Progenitor cell of endocrine pancreas (in vitro differentiated cells): ENCODE measurements around the gene FSTL4. TPM values are rescaled to one million over a fixed set of nuclear protein-coding genes. Genes with fewer than 3 reads are reported as not detected.

Experiments used
- DNase-seq: peaks from one replicate; pipeline ENCODE4 v3.0.0; 2021; ENCODE audit warnings: low spot score; ENCODE audit not compliant: unreplicated experiment
- H3K27ac Mint-ChIP-seq: 2 replicates; pipeline ENCODE4 v1.8.0; 2021; ENCODE audit warnings: mild to moderate bottlenecking, moderate library complexity, mixed read lengths
- H3K27me3 Mint-ChIP-seq: 2 replicates; pipeline ENCODE4 v1.8.0; 2021; ENCODE audit warnings: mixed read lengths
- H3K36me3 Mint-ChIP-seq: 2 replicates; pipeline ENCODE4 v1.8.0; 2022; ENCODE audit warnings: mixed read lengths; ENCODE audit not compliant: insufficient read depth
- H3K4me1 Mint-ChIP-seq: 2 replicates; pipeline ENCODE4 v1.8.0; 2021; ENCODE audit warnings: low read depth, mixed read lengths
- H3K4me3 Mint-ChIP-seq: 2 replicates; pipeline ENCODE4 v1.8.0; 2021; ENCODE audit warnings: low read depth, mild to moderate bottlenecking, moderate library complexity, mixed read lengths
- H3K9me3 Mint-ChIP-seq: 2 replicates; pipeline ENCODE4 v1.8.0; 2021; ENCODE audit warnings: low read depth, mixed read lengths
- CTCF ChIP-seq: fragments of 200-600 bp; sonication (generic); IDR thresholded peaks from one replicate; pipeline ENCODE4 v1.5.0; 2021; ENCODE audit warnings: antibody characterized with exemption, mild to moderate bottlenecking; ENCODE audit not compliant: unreplicated experiment
- total RNA-seq: library from RNA; stranded (reverse); gene quantifications from 2 replicates; pipeline ENCODE4 v1.2.1, GENCODE V29; 2021

FSTL4 gene
- total RNA-seq, 1 donor from 2014 or later = 2.4 TPM

- Mint-ChIP-seq H3K27ac (no peak overlapping the region), H3K4me3 (no peak overlapping the region), H3K4me1 (no peaks in the 10 kb centered on the region), H3K36me3 (no peaks in the 10 kb centered on the region), H3K9me3 (no peaks in the 10 kb centered on the region), H3K27me3 (peaks cover 27% of the 10 kb centered on the region)
- DNase-seq = no peak
- no peak for TF ChIP-seq CTCF
Observed at GRCh38 chr5:133523013-133523658, 89.2 kb downstream of the FSTL4 start.

GRCh38 chr5:133521801-133522200, 90.5 kb downstream of the FSTL4 start:
- H3K36me3 Mint-ChIP-seq = no peaks in the 10 kb centered on the region

GRCh38 chr5:133520991-133521706, 91.2 kb downstream of the FSTL4 start:
- Mint-ChIP-seq H3K4me3 (no peak overlapping the region), H3K4me1 (no peaks in the 10 kb centered on the region), H3K27ac (no peak overlapping the region), H3K27me3 (peaks cover 23% of the 10 kb centered on the region), H3K36me3 (no peaks in the 10 kb centered on the region), H3K9me3 (no peaks in the 10 kb centered on the region)
- TF ChIP-seq CTCF = no peak
- DNase-seq = no peak

More at GRCh38 chr5:133521801-133522200, 90.5 kb downstream of the FSTL4 start:
- no peaks in the 10 kb centered on the region for H3K9me3 Mint-ChIP-seq
- no peak overlapping the region for H3K4me3 Mint-ChIP-seq
- peaks cover 27% of the 10 kb centered on the region for H3K27me3 Mint-ChIP-seq
- H3K4me1 Mint-ChIP-seq = no peaks in the 10 kb centered on the region
- no peak overlapping the region for H3K27ac Mint-ChIP-seq
- TF ChIP-seq CTCF = no peak
- no peak for DNase-seq

DNA sequence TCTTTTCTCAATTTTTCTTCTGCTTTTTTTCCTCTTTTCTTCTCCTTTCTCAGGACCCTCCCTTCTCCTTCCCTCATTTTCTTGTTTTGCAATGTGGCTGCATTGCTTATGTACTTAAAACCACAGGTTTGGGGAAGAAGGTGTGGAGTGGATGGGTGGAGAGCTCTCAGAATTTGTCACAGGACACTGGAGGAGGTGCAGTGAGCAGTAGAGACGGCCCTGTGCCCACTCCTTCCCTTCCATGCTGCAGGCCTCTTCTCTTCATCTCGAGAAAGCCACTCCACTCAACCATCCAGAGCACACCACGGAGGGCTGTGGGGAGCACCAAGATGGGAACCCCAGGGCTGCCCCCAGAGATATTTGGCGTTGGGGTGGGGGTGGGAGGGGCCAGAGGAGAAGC, 92.3 kb downstream of the FSTL4 start:
- Mint-ChIP-seq H3K36me3 (no peaks in the 10 kb centered on the region), H3K9me3 (no peaks in the 10 kb centered on the region), H3K27me3 (peaks cover 15% of the 10 kb centered on the region), H3K27ac (no peak overlapping the region), H3K4me1 (no peaks in the 10 kb centered on the region), H3K4me3 (no peak overlapping the region)
- no peak for DNase-seq
- no peak for TF ChIP-seq CTCF

DNA sequence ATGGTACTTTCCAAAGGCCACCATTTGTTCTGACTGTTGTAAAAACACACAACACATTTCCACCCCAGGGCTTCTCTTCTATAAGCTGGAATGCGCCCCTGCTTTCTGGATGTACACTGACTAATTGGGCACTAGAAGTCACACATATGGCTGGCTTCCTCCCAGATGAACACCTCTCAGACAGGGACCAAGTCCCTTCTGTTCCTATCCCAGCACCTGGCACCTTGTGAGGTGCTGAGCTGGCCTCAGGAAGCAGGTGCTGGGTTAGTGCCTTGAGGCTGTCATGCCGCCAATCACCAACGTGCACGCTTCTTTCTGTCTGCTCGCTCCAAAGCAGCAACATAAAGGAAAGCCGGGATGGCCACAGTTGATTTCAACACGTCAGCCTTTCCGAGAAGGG, 93.2 kb downstream of the FSTL4 start:
- Mint-ChIP-seq H3K4me1 (peaks cover 3% of the 10 kb centered on the region), H3K36me3 (no peaks in the 10 kb centered on the region), H3K27ac (no peak overlapping the region), H3K9me3 (no peaks in the 10 kb centered on the region), H3K4me3 (no peak overlapping the region), H3K27me3 (peaks cover 12% of the 10 kb centered on the region)
- no peak for DNase-seq
- TF ChIP-seq CTCF = no peak
